ENCODE data around the gene EHD1. TPM values are rescaled to one million over a fixed set of nuclear protein-coding genes. Genes with fewer than 3 reads are reported as not detected.
A peak's percentile ranks its signal among the peaks of the same experiment; 100 is the strongest.

EHD1 gene
- total and polyA plus RNA-seq, 2 of the 4 experiments (the other 2 are of a cell fraction): 107 to 209 TPM

DNA sequence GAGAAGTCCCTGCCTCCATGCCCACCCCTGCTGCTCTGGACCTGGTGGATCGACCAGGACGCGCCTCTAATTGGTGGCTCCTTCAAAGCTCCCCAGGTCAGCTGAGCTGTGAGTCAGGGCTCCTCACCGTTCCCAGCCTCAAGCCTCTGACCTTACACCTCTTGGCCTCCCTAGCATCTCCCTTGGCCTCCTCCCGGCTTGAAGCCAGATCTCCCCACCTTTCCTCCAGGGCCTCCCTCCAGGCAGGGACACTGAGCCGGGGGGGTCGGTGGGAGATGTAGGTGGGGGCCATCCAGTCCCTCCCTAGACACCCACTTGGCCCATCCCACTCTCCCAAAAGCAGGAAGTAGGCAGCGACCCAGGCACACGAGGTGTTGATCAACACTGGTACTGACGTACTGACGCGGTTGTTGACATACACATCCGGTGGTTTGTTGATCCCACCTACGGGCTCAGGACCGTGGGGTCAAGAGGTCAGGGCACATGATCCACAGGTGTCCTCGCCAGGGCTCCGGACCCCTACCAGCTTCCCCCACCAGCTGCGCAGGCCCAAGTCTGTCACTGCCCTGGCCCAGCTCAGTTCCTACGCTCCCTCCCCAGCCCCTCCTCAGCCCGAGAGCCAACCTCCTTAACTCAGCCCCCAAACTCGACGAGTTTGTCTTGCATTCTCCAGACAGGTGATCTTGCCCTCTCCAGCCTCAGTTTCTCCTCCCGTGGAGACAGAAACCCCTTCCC is 37.8 kb upstream of the EHD1 start:
- Histone ChIP-seq H3K36me3 (ENCODE audit: control insufficient read depth, insufficient read depth, low read length) (peaks cover 20% of the 10 kb centered on the region), H3K14ac (replicated peaks; ENCODE audit: low read depth, low read length) (peak overlapping the region; percentile 92), H2AK9ac (replicated peaks; ENCODE audit: low read depth, low read length, poor library complexity) (peak overlapping the region; percentile 97), H3K27ac (ENCODE audit: insufficient read depth, low read length) (peak overlapping the region; percentile 69), H3K9me3 (ENCODE audit: control insufficient read depth, insufficient read depth, low read length) (no peaks in the 10 kb centered on the region), H3K4me1 (ENCODE audit: control insufficient read depth, insufficient read depth, low read length) (peaks cover 7% of the 10 kb centered on the region), H3K9me1 (ENCODE audit: insufficient read depth, low read length) (no peaks in the 10 kb centered on the region), H4K8ac (ENCODE audit: low read depth in 2 of 2, low read length in 2 of 2) (peak overlapping the region; percentile 28 to 93; a peak in 1 of 4 replicates), H2BK5ac (ENCODE audit: low read depth, low read length, poor library complexity, severe bottlenecking) (peak overlapping the region; percentile 51), H3K4ac (ENCODE audit: low read depth, low read length) (peak overlapping the region; percentile 89), H2BK120ac (ENCODE audit: low read depth, low read length) (peak overlapping the region; percentile 10; the same call in 1 of the 2 replicates), H4K91ac (ENCODE audit: insufficient read depth, low read depth, low read length) (peak overlapping the region; percentile 1; the same call in 1 of the 2 replicates), H2BK15ac (ENCODE audit: low read depth, low read length) (no peak overlapping the region), H3K18ac (ENCODE audit: low read depth, low read length) (no peak overlapping the region), H4K5ac (ENCODE audit: low read depth, low read length) (0 out of 2 replicates have a peak overlapping the region, but pooled peaks have one; percentile 10), H3K4me3 (ENCODE audit: insufficient read depth, low read depth, low read length) (peak overlapping the region; percentile 78), H3K79me1 (ENCODE audit: low read depth in 1 of 2, low read length in 2 of 2) (peaks cover 7 to 26% of the 10 kb centered on the region in 2 experiments), H3K4me2 (ENCODE audit: low read depth, low read length) (peak overlapping the region; percentile 80), H3K23ac (ENCODE audit: low read depth, low read length) (peak overlapping the region; percentile 84), H2AFZ (replicated peaks; ENCODE audit: low read length, poor library complexity) (peak overlapping the region; percentile 91), H3K27me3 (ENCODE audit: control insufficient read depth, insufficient read depth, low read length) (no peaks in the 10 kb centered on the region), H3K56ac (ENCODE audit: extremely low read depth, insufficient read depth, low read length) (peak overlapping the region; percentile 70; the same call in 1 of the 2 replicates), H2BK20ac (ENCODE audit: low read depth, low read length) (no peak overlapping the region), H3K9ac (ENCODE audit: low read depth, low read length) (peak overlapping the region; percentile 82), H4K20me1 (ENCODE audit: insufficient read depth, low read length) (no peaks in the 10 kb centered on the region; the same call in 1 of the 2 replicates), H2AK5ac (ENCODE audit: low read depth, low read length) (peak overlapping the region; percentile 52)
- DNase-seq (peak; percentile 33), ATAC-seq (ENCODE audit: low read depth) (peak; percentile 2; the same call in 1 of the 2 replicates)
- no TSS peak for BruUV-seq (replicated peaks)
- TF ChIP-seq, protein P1, sequence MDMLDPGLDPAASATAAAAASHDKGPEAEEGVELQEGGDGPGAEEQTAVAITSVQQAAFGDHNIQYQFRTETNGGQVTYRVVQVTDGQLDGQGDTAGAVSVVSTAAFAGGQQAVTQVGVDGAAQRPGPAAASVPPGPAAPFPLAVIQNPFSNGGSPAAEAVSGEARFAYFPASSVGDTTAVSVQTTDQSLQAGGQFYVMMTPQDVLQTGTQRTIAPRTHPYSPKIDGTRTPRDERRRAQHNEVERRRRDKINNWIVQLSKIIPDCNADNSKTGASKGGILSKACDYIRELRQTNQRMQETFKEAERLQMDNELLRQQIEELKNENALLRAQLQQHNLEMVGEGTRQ (IDR thresholded peaks at IDR 0.05; ENCODE audit: low read depth, low read length): peak; percentile 44; the same call in 1 of the 2 replicates
- no peak for TF ChIP-seq ELK1 (IDR thresholded peaks at IDR 0.05; ENCODE audit: borderline replicate concordance, low read depth, low read length)
- peak; percentile 38; the same call in 1 of the 2 replicates for TF ChIP-seq MAZ (IDR thresholded peaks at IDR 0.05; ENCODE audit: borderline replicate concordance, low read depth, low read length)
- TF ChIP-seq BHLHE40 (IDR thresholded peaks at IDR 0.05; ENCODE audit: low read depth, low read length): no peak; the same call in 1 of the 2 replicates
- no peak for TF ChIP-seq FOS (IDR thresholded peaks at IDR 0.05; ENCODE audit: low read depth, low read length)
- TF ChIP-seq CTCF (conservative IDR thresholded peaks at IDR 0.05; ENCODE audit: low read depth, low read length): no peak
- ChIA-PET POLR2A (ENCODE audit: unreplicated experiment) (no interaction called here), CTCF (no interaction called here)
- WGBS, 2 experiments (ENCODE audit: extremely low coverage in 2 of 2, insufficient read length in 1 of 2): 2% methylated on average over 11 of the region's 23 CpGs; no CpG with 5 or more reads in 1 of the 2 experiments
- dilution Hi-C loops (cut with HindIII; ENCODE audit: low sequenced_read_pairs, unreplicated experiment) (no loop called here), intact Hi-C loops (cut with micrococcal nuclease) (loop anchor here (2.0 to 5.0 kb wide), 2 partner anchors 61 to 181 kb away; partner anchors contain the start of gene VPS51), in situ Hi-C loops (cut with MboI; ENCODE audit: low sequenced_read_pairs) (no loop called here)

Data from IMR-90 (cell line).